Activated CD4-positive, alpha-beta T cell treated with anti-CD3 and anti-CD28 coated beads, Interleukin-2, Interleukin-4, amounts not matched to agents 100 ng/mL and 50 ng/mL, durations not matched to agents 16 hours and 8 hours (primary cell): ENCODE measurements around the gene LRIG1.
A peak's percentile ranks its signal among the peaks of the same experiment; 100 is the strongest.

Source experiments
- DNase-seq: peaks from one replicate; pipeline ENCODE4 v3.0.0-alpha.2; 2020; ENCODE audit warnings: low spot score

Gene LRIG1

DNA sequence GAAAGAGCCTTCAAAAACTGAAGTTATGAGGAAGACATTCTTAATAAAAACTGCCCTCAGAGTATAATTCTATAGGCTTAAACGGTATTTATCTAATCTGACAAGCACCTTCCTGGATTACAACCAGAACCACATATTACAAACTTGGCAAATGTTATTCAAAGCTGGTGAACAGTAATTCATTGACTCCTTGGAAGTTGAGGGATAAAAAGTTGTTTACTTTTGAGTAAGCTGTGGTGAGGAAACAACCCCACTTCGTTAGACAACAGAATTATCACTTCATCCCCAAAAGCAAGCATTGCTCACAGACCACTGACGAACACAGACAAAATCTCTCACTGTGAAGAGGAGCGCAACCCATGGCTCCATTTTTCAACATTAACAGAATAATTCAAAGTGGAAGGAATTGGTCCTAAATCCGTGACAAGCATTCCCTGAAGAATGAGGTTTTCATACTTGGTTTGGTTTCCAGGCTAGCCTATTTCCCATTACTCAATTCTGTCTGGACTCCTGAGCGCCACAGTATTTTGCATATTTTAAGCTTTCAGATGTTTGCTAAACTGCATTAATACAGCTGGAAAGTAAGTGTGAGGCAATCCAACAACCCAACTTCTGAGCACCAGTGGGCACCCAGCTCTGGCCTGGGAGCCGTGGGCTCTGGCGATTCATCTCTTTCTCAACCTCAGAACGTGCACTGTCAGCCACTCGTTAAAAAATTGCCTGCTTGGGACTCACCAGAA, 32.7 kb downstream of the LRIG1 start:
- DNase-seq: peak; percentile 69

DNA sequence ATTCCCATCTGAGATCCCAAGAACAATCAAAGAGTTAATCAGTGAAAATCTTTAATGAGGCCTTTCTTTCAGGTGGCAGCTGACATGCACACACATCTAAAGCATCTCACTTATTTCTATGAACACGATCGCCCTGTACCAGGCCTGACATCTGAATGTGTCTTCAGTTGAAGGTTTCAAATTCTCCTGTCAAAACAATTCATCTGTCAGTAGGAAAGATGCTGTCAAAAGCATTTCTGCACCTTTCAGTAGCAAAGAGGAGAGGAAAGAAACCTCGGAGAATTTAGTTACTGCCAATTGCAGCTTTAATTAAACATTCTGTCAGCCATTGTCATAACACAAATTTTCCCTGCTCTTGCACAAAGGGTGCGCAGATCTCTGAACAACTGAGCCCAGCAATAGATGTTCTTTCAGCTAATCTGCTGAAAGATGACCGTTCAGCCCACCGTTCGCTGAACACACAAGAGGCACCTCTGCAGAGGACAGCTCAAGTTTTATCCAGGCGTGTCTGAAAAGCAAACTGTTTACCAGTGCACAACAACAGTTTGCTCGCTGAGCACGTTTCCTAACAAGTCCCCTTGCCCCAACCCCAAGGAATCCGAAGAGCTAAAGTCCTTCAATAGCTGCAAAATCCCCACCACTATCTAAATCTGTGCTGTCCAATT, 34.1 kb downstream of the LRIG1 start:
- no peak for DNase-seq

DNA sequence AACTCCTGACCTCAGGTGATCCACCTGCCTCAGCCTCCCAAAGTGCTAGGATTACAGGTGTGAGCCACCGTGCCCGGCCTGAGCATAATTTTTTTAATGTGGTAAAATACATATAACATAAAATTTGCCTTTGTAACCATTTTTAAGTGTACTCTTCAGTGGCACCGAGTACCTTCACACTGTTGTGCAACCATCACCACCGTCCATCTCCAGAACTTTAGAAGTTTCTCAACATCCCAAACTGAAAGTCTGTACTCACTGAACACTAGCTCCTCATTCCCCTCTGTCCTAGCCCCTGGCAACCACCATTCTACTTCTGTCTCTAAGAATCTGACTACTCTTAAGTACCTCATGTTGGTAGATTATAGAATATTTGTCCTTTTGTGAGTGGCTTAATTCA, 35.2 kb downstream of the LRIG1 start:
- no peak for DNase-seq

DNA sequence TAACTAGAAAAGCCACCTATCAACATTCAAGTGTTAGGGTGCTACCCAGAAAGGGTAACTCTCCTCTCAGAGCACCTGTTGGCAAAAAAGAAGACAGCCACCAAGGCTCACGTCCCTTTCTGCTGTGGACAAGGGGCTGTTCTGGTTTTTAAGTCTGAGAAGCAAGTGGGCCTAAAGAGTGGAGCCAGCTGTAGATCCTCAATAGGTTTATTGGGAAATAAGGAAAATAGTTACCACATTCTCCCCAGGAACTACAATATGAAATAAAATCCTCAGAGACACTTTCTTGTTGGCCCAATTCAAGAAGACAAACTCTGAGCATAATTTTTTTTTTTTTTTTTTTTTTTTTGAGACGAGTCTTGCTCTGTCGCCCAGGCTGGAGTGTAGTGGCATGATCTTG, 35.8 kb downstream of the LRIG1 start:
- no peak for DNase-seq

DNA sequence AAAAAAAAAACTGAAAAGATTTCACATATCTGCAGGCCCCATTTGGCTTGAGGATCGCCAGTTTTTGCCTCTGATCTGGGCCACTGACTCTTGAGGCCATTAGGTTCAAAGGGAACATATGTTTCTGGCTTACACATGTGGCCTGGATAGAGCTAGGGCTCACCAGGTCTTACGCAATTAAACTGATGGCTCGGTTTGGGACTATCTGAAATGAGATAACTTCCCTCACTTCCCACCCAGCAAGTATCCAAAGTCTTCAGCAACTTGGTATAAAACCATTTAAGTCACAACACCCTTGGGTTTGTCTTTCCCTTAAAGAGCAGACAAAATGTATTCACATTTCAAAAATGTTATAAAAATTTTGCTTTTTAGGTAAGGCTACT, 36.3 kb downstream of the LRIG1 start:
- DNase-seq: no peak

DNA sequence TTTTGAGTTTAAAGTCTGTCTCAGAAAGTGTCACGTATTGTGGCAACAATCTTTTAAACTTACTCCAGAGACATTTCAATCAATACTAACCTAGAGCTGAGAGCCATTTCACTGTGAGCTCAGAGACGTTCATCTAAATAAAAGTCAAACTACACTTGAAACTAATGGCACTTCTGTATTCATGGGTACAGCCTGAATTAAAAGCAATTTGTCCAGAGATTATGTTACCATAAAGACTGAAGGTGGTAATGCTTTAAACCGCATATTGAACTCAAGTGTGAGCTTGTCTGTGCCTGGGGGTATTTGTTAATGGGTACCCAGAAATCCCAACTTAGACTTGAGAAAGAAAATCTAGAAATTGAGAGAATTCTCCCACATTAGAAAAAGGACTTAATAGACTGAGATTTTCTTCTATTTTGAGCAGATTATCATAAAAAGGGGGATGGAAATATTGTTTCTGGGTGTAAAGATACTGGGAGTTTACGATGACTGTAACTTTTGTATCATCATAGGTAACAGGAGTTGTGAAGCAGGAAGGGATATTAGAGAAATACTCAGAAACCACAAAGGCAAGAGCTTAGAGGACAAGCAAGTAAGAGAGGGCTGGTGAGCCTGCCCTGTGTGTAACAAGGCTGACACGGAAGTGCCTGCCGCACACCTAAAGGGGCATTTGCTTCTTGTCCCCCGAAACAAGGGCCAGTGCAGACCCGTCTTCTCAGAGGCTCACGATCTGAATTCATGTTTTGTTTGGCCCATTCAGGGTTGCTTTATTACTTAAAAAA, 36.9 kb downstream of the LRIG1 start:
- DNase-seq: no peak

DNA sequence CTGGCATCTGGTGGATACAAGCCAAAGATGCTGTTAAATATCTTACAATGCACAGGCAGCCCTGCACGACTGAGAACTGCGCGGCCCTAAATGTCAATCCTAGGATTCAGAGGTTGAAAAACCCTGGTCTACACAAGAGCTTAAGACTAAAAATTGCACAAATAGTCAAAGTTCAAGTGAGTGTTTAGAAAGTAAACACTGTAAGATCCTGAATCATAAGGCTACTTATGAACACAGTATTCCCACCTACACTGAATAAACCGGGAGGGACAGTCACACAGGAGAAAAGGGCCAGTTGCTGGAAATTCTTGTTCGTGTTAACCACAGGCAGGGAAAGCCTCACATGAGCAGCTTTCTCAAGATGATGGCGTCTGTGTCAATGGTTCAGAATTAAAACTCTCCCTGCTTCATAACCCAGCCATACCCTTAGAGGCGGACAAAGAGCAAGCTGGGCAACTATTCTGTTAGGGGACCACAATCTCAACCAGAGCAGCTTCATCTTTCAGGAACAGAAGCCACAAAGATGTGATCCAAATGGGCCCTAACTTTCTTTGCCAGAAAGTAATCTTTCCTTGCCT, 37.7 kb downstream of the LRIG1 start:
- DNase-seq: no peak

DNA sequence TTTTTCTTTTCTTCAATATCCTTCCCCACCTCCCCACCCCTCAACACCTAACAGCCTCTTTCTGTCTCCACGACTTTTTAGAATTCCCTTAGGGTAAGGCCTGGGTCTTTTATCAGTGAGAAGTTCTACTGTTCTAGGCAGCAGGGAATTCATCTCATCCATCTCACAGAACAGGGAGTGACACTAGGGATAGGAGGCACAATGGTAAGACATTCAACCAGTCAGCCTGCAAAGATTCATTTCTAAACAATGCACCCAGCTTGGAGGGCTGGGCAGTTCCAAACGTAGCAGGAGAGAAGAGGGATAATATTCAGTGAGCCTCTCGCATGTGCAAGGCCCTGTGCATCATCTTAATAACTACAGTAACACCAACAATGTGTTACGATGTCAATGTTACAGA, 43.6 kb downstream of the LRIG1 start:
- DNase-seq: no peak

DNA sequence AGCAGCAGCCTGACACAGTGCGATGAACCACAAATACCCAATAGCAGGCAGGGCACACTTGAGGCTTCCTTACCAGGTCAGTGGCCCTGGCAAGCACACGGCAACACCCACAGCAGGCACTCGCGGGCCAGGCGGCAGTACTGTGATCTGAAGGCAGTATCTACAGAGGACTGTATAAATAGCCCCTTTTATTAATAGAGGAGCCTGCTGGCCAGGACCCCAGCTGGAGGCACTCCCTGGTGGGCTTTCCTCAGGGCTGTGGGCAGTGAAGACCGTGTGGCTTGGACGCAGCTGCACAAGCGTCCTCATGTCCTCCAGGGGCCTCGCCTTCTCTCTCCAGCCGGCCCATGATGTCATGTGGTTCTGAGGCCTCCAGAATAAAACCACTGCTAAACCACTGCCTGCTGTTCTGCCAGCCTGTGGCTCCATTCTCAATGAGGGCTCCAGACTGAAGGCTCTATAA, 44.1 kb downstream of the LRIG1 start:
- DNase-seq: no peak

DNA sequence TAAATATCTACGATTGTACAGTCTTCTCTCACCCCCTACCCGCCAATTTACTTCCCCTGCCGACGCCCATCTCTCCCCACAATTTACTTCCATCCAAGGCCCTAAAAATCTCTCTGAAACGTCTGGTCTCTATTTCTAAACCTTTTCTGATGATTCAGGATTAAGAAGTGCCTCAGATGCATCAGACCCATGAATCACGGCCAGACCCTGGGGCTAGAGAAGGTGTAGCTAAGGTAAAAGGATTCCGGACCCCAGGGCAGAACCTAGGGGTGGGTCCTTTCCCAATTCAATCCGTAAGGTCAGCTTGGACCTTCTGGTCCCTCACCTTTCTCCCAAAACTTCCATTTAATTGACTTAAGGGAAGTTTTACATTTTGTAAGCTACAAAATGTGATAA, 46.4 kb downstream of the LRIG1 start:
- DNase-seq: no peak

DNA sequence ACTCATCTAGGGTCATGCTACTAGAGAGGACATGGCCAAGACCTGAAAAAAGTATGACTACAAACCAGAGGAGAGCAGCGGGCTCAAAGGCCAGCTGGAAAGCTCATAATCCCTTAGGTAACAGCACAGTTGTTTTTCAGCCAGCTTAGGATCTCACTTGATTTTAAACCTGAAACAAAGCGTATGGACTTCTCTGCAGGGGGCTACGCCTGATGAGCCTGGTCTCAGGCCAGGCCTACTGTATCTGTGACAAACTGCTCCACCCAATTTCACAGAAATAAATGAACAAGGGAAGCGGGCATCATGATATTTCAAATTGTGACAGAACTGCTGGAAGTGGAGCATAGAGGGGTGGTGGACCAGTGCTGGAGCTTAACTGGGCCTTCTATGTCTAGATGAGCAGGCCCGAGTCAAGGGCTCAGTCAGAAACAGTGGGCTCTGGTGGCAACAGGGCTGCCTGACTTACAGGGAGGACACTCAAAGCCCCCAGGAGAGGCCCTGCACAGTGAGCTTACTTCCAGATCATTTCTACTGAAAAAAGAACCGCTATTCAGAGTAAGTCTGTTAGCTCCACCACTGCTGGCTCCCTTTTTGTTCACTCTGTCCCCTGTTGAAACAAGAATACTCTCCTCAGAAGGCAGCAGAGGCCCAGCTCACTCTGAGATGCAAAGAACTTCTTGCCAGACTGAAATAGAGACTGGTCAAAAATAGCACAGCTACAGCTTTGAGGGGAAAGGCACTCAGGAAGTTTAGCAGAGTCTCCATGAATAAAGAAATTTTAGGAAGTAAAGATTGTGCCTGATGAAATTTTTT, 47.0 kb downstream of the LRIG1 start:
- DNase-seq: no peak

DNA sequence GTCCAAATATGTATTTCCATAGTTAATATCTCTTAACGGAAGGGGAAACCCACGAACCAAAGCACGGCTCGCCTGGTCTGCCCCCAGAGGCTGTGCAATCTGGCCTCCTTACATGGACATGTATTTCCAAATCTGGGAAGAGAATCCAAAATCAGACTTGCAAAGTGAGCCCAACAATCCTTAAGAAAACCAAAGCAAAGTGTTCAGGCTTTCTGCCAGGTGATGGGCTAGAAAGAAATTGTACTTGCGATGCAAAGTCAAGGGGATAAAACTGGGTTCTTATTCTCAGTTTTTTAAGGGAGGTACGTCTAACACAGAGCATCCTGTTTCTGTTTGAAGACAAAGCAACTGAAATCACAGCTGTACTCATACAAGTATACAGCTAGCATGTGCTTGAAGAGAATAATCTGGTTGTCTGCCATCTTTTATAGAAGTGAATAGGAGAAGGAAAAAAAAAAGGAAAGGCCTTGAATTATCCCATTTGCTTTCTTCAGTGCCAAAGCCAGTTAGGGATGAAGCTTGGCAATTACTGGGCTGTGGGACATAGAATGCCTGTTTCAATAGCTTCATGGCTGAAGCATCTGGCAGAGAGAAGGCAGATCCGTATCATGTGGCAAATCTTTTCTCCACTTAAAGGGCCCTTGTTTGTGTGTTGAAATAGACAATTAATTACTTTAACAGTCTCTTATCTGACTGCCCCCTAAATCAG, 48.4 kb downstream of the LRIG1 start:
- no peak for DNase-seq

DNA sequence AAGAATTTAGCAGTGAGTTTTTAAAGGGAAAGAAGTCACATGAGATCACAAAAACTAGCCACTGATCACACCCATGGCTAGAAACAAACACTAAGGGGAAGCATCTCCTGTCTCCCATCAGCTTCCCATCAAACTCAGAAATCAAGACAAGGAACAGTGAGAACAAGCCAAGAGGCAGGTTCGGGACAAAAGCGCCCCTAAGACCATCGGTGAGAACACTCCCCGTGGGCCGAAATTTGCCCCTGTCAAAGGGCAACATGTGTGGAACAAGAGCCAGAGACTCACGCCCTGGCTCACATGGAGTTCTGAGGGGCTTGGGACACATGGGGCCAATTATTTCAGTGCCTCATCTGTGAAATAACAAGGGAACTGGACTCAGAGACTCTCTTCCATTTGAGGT, 49.1 kb downstream of the LRIG1 start:
- no peak for DNase-seq

DNA sequence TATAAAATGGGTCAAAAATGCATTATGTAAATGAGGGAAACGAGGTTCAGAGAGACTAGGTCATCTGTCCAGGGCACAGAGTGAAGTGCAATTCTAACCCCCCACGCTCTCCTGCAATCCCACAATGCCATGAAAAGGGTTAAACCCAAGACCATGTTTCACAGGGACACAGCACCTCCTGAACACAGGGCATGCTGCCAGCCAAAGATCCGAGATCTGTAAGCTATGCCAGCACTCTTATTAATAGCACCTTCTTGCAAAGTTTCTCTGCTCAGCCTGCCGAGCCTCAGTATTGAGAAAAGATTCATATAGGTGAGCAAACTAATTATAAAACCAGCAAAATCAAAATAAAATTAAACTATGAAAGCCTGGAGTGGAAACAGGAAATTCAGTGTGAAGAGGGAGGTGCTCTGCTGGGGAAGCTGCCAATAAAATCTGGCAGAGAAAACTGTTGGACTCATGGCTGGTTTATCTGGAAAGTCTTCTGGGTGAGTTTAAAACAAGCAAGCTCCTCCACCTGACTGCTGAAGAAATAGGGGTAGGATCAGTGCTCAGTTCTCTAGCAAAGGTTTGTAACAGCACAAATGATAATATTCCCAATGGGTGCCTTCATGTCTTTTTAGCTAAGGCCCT, 50.3 kb downstream of the LRIG1 start:
- DNase-seq: no peak

DNA sequence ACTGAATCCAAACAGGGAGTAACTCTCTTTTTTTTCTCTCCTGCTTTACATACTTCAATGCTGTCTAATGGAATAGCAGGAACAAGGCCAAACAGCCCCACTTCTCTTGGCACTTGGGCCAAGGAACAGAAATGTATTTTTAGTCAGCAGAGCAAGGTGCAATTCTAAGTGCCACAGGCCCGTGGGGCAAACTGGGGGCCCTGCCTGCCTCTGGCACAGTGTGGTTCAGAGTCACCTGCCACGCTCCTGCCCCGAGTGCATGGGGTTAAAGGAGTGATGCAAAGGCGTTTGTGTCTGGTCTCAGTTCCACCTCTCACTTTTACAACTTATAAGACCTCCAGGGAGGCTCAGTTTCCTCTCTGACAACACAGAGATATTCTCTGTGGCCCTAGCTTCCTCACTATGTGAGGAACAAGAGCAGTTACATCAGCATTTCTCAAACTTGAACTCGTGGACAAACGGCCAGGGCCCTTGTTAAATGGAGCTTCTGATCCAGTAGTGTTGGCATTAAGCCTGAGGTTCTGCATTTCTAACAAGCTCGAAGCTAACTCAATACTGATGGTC, 51.3 kb downstream of the LRIG1 start:
- DNase-seq: no peak

DNA sequence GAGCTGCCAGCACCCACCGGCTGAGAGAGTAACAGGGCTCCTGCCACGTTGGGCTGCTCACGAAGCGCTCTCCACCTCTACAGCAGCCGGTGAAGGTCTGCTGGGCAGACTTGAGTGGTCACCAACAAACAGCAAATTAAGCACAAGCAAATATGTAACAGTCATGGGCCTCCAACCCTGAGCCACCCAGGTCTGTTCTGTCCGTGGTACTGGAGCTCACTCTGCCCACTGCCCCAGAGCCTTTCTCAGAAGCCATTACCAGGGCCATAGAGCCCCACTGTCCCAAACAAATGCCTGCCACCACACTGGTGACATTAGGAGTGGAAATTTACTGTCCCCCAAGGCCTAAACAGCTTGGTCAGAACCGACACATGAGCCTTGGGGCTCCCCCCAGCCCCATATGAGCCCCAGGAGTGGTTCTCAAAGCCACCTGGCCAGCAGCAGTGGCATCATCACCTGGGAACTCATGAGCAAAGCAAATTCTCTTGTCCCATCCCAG, 56.6 kb downstream of the LRIG1 start:
- no peak for DNase-seq

DNA sequence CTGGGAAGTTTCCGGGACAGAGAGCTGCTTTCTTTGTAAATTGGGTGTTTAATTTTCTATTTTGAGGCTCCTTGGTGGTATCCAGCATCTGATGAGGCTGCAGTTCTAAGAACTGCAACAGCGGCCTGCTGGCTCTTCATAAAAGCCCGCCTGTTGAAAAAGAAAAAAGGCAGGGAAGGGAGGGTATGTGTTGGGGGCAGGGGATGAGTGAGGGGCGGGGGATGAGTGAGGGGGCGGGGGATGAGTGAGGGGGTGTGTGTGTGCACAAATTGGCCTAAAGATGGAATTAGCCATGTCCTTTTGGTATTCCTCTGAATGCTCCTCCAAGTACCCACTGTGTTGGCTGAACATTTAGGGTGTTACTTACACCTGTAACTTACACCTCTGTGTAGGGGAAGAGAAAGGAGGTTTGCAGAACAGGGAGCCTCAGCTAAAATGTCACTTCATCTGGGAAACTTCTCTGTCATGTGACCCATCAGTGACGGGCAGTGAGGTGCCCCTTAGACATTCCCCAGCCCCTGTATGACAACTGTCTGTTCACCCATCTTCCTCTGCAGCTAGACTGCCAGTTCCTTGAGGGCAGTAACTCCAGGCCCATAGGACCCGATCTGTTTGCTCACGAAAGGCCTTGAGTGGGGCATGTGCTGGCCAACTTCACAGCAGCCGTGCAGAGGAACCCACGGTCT, 57.6 kb downstream of the LRIG1 start:
- DNase-seq: no peak

DNA sequence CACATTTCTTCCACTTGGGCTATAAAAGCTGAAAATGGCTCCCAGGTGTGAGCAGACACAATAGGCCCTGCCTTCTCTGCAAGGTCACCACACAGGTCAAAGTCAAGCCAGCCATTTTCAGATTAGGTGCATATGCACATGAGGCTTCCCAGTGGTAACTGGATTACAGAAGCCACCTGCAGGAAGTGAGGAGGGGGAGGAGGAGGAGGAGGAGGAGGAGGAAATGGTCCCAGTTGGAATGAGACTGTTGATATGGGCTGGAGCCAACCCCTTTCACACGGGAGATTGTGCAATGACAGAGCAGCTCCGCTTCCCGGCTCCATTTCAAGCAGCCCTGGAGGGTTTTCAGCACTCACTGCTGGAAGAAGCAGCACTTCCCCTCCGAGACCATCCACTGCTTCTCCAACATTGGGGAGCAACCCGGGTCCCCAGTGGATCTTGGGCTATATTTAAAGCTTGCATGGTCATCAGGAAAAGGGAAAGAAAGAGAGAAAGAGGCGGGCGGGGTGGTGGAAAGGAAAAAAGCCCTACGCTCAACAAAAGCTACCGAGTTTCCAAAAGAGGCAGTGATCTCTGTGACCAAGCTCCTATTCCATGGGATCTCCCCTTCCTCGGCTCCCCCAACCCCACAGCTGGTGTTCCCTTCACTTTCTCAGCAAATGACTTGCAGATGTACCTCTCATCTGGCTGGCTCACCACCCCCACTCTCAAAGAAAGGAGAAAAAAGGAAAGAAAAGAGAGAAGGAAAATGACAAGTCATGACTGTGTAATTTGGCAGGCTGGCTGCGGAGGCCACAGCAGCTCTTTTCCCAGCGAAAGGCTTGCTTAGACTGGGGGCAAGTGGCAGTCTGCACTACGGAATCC, 58.3 kb downstream of the LRIG1 start:
- no peak for DNase-seq

DNA sequence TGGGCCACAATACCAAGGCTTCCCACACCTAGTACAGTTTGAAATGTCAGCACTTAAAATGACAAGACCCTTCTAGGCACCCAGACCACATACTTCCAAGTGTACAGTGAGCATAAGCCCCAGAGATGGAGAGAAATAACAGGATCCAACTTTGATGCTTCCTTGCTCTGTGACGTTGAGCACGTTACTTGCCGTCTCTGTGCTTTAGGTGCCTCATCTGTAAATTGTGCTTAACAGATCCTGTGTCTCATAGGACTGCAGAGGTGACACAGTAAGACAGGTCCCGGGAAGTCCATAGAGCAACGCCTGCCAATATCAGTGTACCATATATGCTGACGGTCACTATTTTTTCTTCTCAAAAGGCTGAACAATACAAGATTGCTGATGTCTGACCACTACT, 59.1 kb downstream of the LRIG1 start:
- DNase-seq: no peak
